HG03571 (cell line): ENCODE results near the gene ACBD5.

Source experiments
- ATAC-seq: cut with Tn5 transposase; IDR thresholded peaks from one replicate; pipeline ENCODE4 v1.9.1; 2021; ENCODE audit not compliant: unreplicated experiment

ACBD5 gene

DNA sequence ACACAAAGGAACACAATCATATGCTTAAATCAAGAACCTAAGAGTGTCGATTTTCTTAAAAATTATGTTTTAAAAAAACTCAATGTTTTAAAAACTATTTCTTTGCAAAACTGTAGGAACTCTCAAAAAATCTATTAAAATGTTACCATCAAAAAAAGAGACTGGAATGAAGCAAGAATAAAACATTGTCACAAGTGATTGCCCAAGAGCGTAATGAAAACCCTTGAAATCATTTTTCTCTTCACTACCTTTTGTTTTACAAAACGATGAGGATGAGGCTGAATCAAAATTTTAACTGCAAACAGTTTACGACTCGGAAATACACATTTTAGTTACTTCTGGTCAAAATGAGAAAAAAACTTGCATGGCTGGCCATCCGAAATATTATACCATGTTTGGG is 87.3 kb downstream of the ACBD5 start:
- ATAC-seq: no peak

- no peak for ATAC-seq
Observed at GRCh38 chr10:27152687-27153086, 87.9 kb downstream of the ACBD5 start.

DNA sequence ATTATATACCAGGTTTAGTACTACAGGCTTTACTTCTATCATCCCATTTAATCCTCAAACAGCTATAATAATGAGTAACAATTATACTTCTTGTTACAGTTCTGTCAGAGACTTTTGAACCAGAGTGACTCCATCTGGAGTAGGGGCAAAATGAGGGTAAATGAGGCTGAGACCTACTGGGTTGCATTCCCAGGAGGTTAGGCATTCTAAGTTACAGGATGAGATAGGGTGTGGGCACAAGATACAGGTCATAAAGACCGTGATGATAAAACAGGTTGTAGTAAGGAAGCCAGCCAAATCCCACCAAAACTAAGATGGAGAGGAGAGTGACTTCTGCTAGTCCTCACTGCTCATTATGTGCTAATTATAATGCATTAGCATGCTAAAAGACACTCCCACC is 90.3 kb downstream of the ACBD5 start:
- no peak for ATAC-seq

GRCh38 chr10:27147701-27148100 is 92.9 kb downstream of the ACBD5 start:
- no peak for ATAC-seq

GRCh38 chr10:27145937-27146336 is 94.7 kb downstream of the ACBD5 start:
- ATAC-seq: no peak
